Measurements from ENCODE around the gene HCK.
A peak's percentile ranks its signal among the peaks of the same experiment; 100 is the strongest.
"Not testable (repeated sequence)": the region's sequence is repeated elsewhere in the genome, so short reads cannot be mapped to it uniquely, and the experiment has no call there.

Gene HCK

GRCh38 chr20:32029561-32029960 is 22.5 kb upstream of the HCK start:
- no peak for DNase-seq

GRCh38 chr20:32031007-32031958 is 20.8 kb upstream of the HCK start:
- peak; percentile 18 to 52 (median 39) for DNase-seq

GRCh38 chr20:32033316-32033715 is 18.7 kb upstream of the HCK start:
- DNase-seq: no peak

- not testable (repeated sequence) for DNase-seq
Observed at GRCh38 chr20:32033721-32034120, 18.3 kb upstream of the HCK start.

GRCh38 chr20:32034581-32035425 is 17.2 kb upstream of the HCK start:
- DNase-seq: no peak

GRCh38 chr20:32035426-32035779 is 16.6 kb upstream of the HCK start:
- no peak for DNase-seq

- no peak for DNase-seq
Observed at GRCh38 chr20:32036252-32036651, 15.8 kb upstream of the HCK start.

GRCh38 chr20:32036716-32037485 is 15.1 kb upstream of the HCK start:
- no peak for DNase-seq

GRCh38 chr20:32037929-32038328 is 14.1 kb upstream of the HCK start:
- DNase-seq: no peak

GRCh38 chr20:32040142-32040953 is 11.7 kb upstream of the HCK start:
- DNase-seq: no peak

GRCh38 chr20:32045999-32046398 is 6.0 kb upstream of the HCK start:
- no peak for DNase-seq

- no peak for DNase-seq
Observed at GRCh38 chr20:32050324-32050841, 1.7 kb upstream of the HCK start.

- no peak for DNase-seq
Observed at GRCh38 chr20:32050851-32051556, 1.0 kb upstream of the HCK start.

- no peak for DNase-seq
Observed at GRCh38 chr20:32051720-32052089, 337 bp upstream of the HCK start.

GRCh38 chr20:32052778-32053362 is 828 bp downstream of the HCK start:
- DNase-seq: no peak

GRCh38 chr20:32053648-32054047 is 1.6 kb downstream of the HCK start:
- DNase-seq: no peak

- no peak for DNase-seq
Observed at GRCh38 chr20:32056708-32057483, 4.9 kb downstream of the HCK start.

GRCh38 chr20:32057656-32058184 is 5.7 kb downstream of the HCK start:
- no peak for DNase-seq

- no peak for DNase-seq
Observed at GRCh38 chr20:32059189-32059588, 7.1 kb downstream of the HCK start.

- no peak for DNase-seq
Observed at GRCh38 chr20:32062776-32063170, 10.7 kb downstream of the HCK start.

Measured in T-helper 2 cell (primary cell).